HG03039 (cell line): ENCODE measurements around the gene MRPS31.
"Not testable (repeated sequence)": the region's sequence is repeated elsewhere in the genome, so short reads cannot be mapped to it uniquely, and the experiment has no call there.

Source experiments
- ATAC-seq: cut with Tn5 transposase; IDR thresholded peaks from one replicate; pipeline ENCODE4 v1.9.1; 2021; ENCODE audit warnings: mild to moderate bottlenecking, moderate library complexity; ENCODE audit not compliant: unreplicated experiment

MRPS31 gene

GRCh38 chr13:40790154-40790616, 19.2 kb upstream of the MRPS31 start:
- ATAC-seq, result no peak

- peak; percentile 87 for ATAC-seq
These were observed 18.5 kb upstream of the MRPS31 start, which contains the start of gene SLC25A15 for GRCh38 chr13:40789275-40790153. Gene SLC25A15, plus strand, starts transcription at chr13:40789611. Its CDS starts 3,616 bp downstream, at chr13:40793227.

- ATAC-seq, result not testable (repeated sequence)
These were observed 17.7 kb upstream of the MRPS31 start for GRCh38 chr13:40788540-40789274.

- ATAC-seq, result no peak
These were observed 16.1 kb upstream of the MRPS31 start for GRCh38 chr13:40787062-40787461.

- no peak for ATAC-seq
These were observed 15.6 kb upstream of the MRPS31 start for GRCh38 chr13:40786568-40786996.

GRCh38 chr13:40784540-40784939, 13.6 kb upstream of the MRPS31 start:
- no peak for ATAC-seq

GRCh38 chr13:40782971-40783370, 12.0 kb upstream of the MRPS31 start:
- not testable (repeated sequence) for ATAC-seq

- no peak for ATAC-seq
These were observed 10.7 kb upstream of the MRPS31 start for GRCh38 chr13:40781717-40782116.

GRCh38 chr13:40780822-40781401, 9.9 kb upstream of the MRPS31 start:
- no peak for ATAC-seq

- ATAC-seq, result no peak
These were observed 8.9 kb upstream of the MRPS31 start for GRCh38 chr13:40779796-40780285.

GRCh38 chr13:40779049-40779448, 8.1 kb upstream of the MRPS31 start:
- ATAC-seq, result no peak

GRCh38 chr13:40777809-40778175, 6.8 kb upstream of the MRPS31 start:
- no peak for ATAC-seq

GRCh38 chr13:40777166-40777808, 6.3 kb upstream of the MRPS31 start:
- peak; percentile 62 for ATAC-seq

GRCh38 chr13:40776681-40777165, 5.7 kb upstream of the MRPS31 start:
- ATAC-seq, result peak; percentile 33

GRCh38 chr13:40776232-40776631, 5.2 kb upstream of the MRPS31 start:
- no peak for ATAC-seq

GRCh38 chr13:40774672-40775071, 3.7 kb upstream of the MRPS31 start:
- ATAC-seq, result no peak

- no peak for ATAC-seq
These were observed 1.9 kb upstream of the MRPS31 start for GRCh38 chr13:40772765-40773473.

- no peak for ATAC-seq
These were observed 419 bp downstream of the MRPS31 start for GRCh38 chr13:40770609-40770933.

GRCh38 chr13:40769970-40770369, 1.0 kb downstream of the MRPS31 start:
- no peak for ATAC-seq

GRCh38 chr13:40765602-40766001, 5.4 kb downstream of the MRPS31 start:
- ATAC-seq, result no peak
